ENCODE results near the gene IDH1.

GRCh38 chr2:208189810-208190503, 64.9 kb downstream of the IDH1 start, which contains the start of gene C2orf80:
- TF ChIP-seq CTCF (IDR thresholded peaks at IDR 0.05) (no peak), POLR2A (IDR thresholded peaks at IDR 0.05) (no peak), EP300 (IDR thresholded peaks at IDR 0.05) (no peak)

Measured in tibial nerve (tissue), 4 donors.